Liver (tissue), 9 donors: ENCODE results near the gene MEIS1. TPM values are rescaled to one million over a fixed set of nuclear protein-coding genes. Genes with fewer than 3 reads are reported as not detected.

Source experiments
- DNase-seq: peaks from one replicate; pipeline ENCODE4 v3.0.0-alpha.2; 2017; ENCODE audit warnings: low spot score
- H3K27ac ChIP-seq, 2 donors: one replicate each; pipeline ENCODE4 v1.7.0; 2013; ENCODE audit warnings: inconsistent platforms in 2 of 2, low read length in 2 of 2, control low read depth in 1 of 2, low read depth in 1 of 2, mild to moderate bottlenecking in 1 of 2
- H3K27me3 ChIP-seq, 4 donors: one replicate each; pipeline versions ENCODE4 v1.6.1 to v1.7.0; 2013; ENCODE audit warnings: low read length in 3 of 4, inconsistent platforms in 1 of 4, mild to moderate bottlenecking in 1 of 4, moderate library complexity in 1 of 4; ENCODE audit not compliant: control insufficient read depth in 4 of 4, insufficient read depth in 4 of 4
- H3K36me3 ChIP-seq, 4 donors: one replicate each; pipeline versions ENCODE4 v1.6.1 to v1.7.0; 2013; ENCODE audit warnings: low read length in 3 of 4, mild to moderate bottlenecking in 3 of 4, low read depth in 1 of 4, moderate library complexity in 1 of 4; ENCODE audit not compliant: control insufficient read depth in 4 of 4, insufficient read depth in 3 of 4
- H3K4me1 ChIP-seq, 4 donors: one replicate each; pipeline versions ENCODE4 v1.6.1 to v1.7.0; 2013; ENCODE audit warnings: low read length in 3 of 4, mild to moderate bottlenecking in 3 of 4, moderate library complexity in 1 of 4; ENCODE audit not compliant: control insufficient read depth in 4 of 4, insufficient read depth in 4 of 4
- H3K4me3 ChIP-seq, 3 donors: one replicate each; pipeline versions ENCODE4 v1.6.1 to v1.7.0; 2013; ENCODE audit warnings: low read length in 3 of 3, control low read depth in 1 of 3, low read depth in 1 of 3, mild to moderate bottlenecking in 1 of 3
- H3K9ac ChIP-seq, 2 donors: one replicate each; pipeline ENCODE4 v1.7.0; 2013; ENCODE audit warnings: low read length in 2 of 2, mild to moderate bottlenecking in 2 of 2, moderate library complexity in 2 of 2, control low read depth in 1 of 2, low read depth in 1 of 2
- H3K9me3 ChIP-seq, 4 donors: one replicate each; pipeline versions ENCODE4 v1.6.1 to v1.7.0; 2013; ENCODE audit warnings: low read length in 3 of 4; ENCODE audit not compliant: control insufficient read depth in 4 of 4
- EGR1 ChIP-seq, 2 donors: IDR thresholded peaks; 2 replicates each; pipeline ENCODE4 v1.6.1; 2016 to 2018; ENCODE audit warnings: antibody characterized with exemption in 2 of 2, low read depth in 2 of 2
- FOXA1 ChIP-seq: IDR thresholded peaks from 2 replicates; pipeline ENCODE4 v1.6.1; 2016; ENCODE audit warnings: antibody characterized with exemption
- FOXA2 ChIP-seq: IDR thresholded peaks from 2 replicates; pipeline ENCODE4 v1.6.1; 2016; ENCODE audit warnings: antibody characterized with exemption
- GABPA ChIP-seq, 2 donors: IDR thresholded peaks in 1 of 2; conservative IDR thresholded peaks in 1 of 2; 2 replicates each; pipeline ENCODE4 v1.6.1; 2016; ENCODE audit warnings: antibody characterized with exemption in 2 of 2, mild to moderate bottlenecking in 1 of 2, moderate library complexity in 1 of 2
- HNF4A ChIP-seq, 2 donors: conservative IDR thresholded peaks; 2 replicates each; pipeline ENCODE4 v1.6.1; 2016; ENCODE audit warnings: antibody characterized with exemption in 2 of 2, mild to moderate bottlenecking in 2 of 2
- HNF4G ChIP-seq: IDR thresholded peaks from 2 replicates; pipeline ENCODE4 v1.6.1; 2016; ENCODE audit warnings: antibody characterized with exemption
- JUND ChIP-seq, 2 donors: IDR thresholded peaks; 2 replicates each; pipeline ENCODE4 v1.6.1; 2016; ENCODE audit warnings: antibody characterized with exemption in 2 of 2
- RAD21 ChIP-seq, 2 donors: IDR thresholded peaks; 2 replicates each; pipeline ENCODE4 v1.6.1; 2016; ENCODE audit warnings: antibody characterized with exemption in 2 of 2, mild to moderate bottlenecking in 2 of 2
- RXRA ChIP-seq, 2 donors: IDR thresholded peaks; 2 replicates each; pipeline ENCODE4 v1.6.1; 2017 to 2018; ENCODE audit warnings: antibody characterized with exemption in 2 of 2, mild to moderate bottlenecking in 1 of 2
- SP1 ChIP-seq: IDR thresholded peaks from 2 replicates; pipeline ENCODE4 v1.6.1; 2018; ENCODE audit warnings: antibody characterized with exemption, mild to moderate bottlenecking
- TAF1 ChIP-seq: conservative IDR thresholded peaks from 2 replicates; pipeline ENCODE4 v1.6.1; 2016; ENCODE audit warnings: antibody characterized with exemption, mild to moderate bottlenecking
- YY1 ChIP-seq: IDR thresholded peaks from 2 replicates; pipeline ENCODE4 v1.6.1; 2016; ENCODE audit warnings: antibody characterized with exemption, mild to moderate bottlenecking
- WGBS: extraction: QIAGEN DNeasy Blood & Tissue Kit; methylation state at CpG from one replicate; pipeline ENCODE4 v1.1.7; 2013; 5-methylcytosine and 5-hydroxymethylcytosine counted together
- polyA plus RNA-seq, 2 donors: library from polyadenylated mRNA; stranded (reverse) in 1 of 2; unstranded in 1 of 2; fragments of 200-250 nt in 1 of 2; fragments of >200 nt in 1 of 2; fragmentation: Nextera tagmentation in 1 of 2; extraction: Ambion mirVana in 1 of 2; gene quantifications; one replicate each; pipeline versions ENCODE4 v1.2.1 to v1.2.3, GENCODE V29; 2013 to 2015
- total RNA-seq, 2 donors: library from RNA; depleted of rRNA; stranded (reverse); fragments of >200 nt; gene quantifications; one replicate each; pipeline ENCODE4 v1.2.3, GENCODE V29; 2014
- TF ChIP-seq, protein P1 (sequence below): IDR thresholded peaks from 2 replicates; pipeline ENCODE4 v1.6.1; 2016; ENCODE audit warnings: antibody characterized with exemption
- TF ChIP-seq, protein P2 (sequence below): IDR thresholded peaks from 2 replicates; pipeline ENCODE4 v1.6.1; 2016; ENCODE audit warnings: antibody characterized with exemption
- TF ChIP-seq, protein P3 (sequence below): fragments of 150-350 bp; IDR thresholded peaks from 2 replicates; pipeline ENCODE4 v1.5.1; 2017; ENCODE audit warnings: improper control_type of control experiment, low read depth, low read length; ENCODE audit not compliant: missing input control
- TF ChIP-seq, protein P4 (sequence below): IDR thresholded peaks from 2 replicates; pipeline ENCODE4 v1.6.1; 2016; ENCODE audit warnings: antibody characterized with exemption
- donor health status: healthy.
- donor health status: healthy.
- donor health status: healthy.
- donor health status: healthy.
- donor health status: healthy.

MEIS1 gene
- total and polyA plus RNA-seq, 4 donors = 1.6 to 8.6 (median 5.5) TPM

DNA sequence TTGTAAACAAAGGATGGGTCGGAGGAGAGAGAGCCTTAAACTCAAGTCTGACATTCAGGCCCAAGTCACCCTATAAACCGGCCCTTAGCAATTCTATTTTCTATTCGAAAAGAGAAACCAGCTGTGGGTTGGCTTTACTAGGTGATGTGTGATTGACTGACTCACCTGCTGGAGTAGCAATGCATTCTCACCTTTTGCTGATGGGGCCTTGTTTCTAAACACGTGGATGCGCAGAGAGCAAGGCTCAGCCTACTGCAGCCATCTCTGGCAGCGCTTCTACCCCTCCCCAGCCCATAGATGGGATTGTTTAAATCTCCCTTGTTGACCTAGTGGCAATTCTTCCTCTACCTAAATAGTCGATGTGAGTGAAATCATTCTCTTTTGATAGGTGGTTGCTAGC is 138.5 kb downstream of the MEIS1 start:
- Histone ChIP-seq H3K36me3 (no peaks in the 10 kb centered on the region), H3K4me3 (no peak overlapping the region), H3K27me3 (peaks cover 0 to 12% (median 6%) of the 10 kb centered on the region in 4 donors), H3K27ac (no peak overlapping the region), H3K4me1 (peaks cover 5 to 34% (median 23%) of the 10 kb centered on the region in 4 donors), H3K9me3 (no peaks in the 10 kb centered on the region), H3K9ac (no peak overlapping the region)
- no peak for TF ChIP-seq HNF4G
- TF ChIP-seq JUND (IDR thresholded peaks at IDR 0.05) = no peak
- no peak for TF ChIP-seq RXRA (IDR thresholded peaks at IDR 0.05)
- no peak for TF ChIP-seq FOXA2
- TF ChIP-seq, protein P1, sequence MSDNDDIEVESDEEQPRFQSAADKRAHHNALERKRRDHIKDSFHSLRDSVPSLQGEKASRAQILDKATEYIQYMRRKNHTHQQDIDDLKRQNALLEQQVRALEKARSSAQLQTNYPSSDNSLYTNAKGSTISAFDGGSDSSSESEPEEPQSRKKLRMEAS = no peak
- TF ChIP-seq SP1 = no peak
- no peak for TF ChIP-seq EGR1 (IDR thresholded peaks at IDR 0.05; ENCODE audit: low read depth in 2 of 2)
- TF ChIP-seq RAD21 (IDR thresholded peaks at IDR 0.05) = no peak
- TF ChIP-seq, protein P2, sequence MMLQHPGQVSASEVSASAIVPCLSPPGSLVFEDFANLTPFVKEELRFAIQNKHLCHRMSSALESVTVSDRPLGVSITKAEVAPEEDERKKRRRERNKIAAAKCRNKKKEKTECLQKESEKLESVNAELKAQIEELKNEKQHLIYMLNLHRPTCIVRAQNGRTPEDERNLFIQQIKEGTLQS = no peak
- 83% methylated on average over 7 of the region's 7 CpGs for WGBS
- DNase-seq = no peak

DNA sequence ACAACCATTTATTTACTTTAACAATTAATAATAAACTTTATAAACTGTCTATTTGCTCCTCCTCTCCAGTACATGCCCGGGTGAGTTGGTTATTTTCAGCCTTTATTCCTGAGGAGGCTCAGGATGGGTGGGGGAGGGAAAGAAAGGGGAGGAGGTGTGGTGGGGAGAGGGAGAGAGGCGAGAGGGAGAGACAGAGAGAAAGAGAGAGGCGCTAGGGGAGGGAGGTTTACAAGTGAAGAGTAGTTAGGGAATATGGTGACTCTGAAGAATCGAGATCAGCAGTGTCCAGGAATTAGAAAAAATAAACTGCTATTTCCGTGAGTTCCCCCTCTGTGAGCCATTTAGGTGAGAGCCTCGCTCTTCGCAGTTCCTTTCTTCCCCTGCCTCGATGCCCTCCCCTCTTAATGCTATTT is 138.9 kb downstream of the MEIS1 start:
- WGBS = 54% methylated on average over 8 of the region's 8 CpGs
- TF ChIP-seq, protein P1 = no peak
- TF ChIP-seq SP1 = no peak
- TF ChIP-seq, protein P2 = no peak
- TF ChIP-seq FOXA1 = no peak
- TF ChIP-seq TAF1 = no peak
- TF ChIP-seq EGR1 (IDR thresholded peaks at IDR 0.05; ENCODE audit: low read depth in 2 of 2) = no peak
- TF ChIP-seq GABPA (IDR thresholded peaks at IDR 0.05 in 1 of 2, conservative IDR thresholded peaks at IDR 0.05 in 1 of 2) = no peak
- TF ChIP-seq HNF4G = no peak
- TF ChIP-seq HNF4A (conservative IDR thresholded peaks at IDR 0.05) = no peak
- TF ChIP-seq YY1 = no peak
- TF ChIP-seq FOXA2 = no peak
- no peak for TF ChIP-seq RAD21 (IDR thresholded peaks at IDR 0.05)
- TF ChIP-seq, protein P3, sequence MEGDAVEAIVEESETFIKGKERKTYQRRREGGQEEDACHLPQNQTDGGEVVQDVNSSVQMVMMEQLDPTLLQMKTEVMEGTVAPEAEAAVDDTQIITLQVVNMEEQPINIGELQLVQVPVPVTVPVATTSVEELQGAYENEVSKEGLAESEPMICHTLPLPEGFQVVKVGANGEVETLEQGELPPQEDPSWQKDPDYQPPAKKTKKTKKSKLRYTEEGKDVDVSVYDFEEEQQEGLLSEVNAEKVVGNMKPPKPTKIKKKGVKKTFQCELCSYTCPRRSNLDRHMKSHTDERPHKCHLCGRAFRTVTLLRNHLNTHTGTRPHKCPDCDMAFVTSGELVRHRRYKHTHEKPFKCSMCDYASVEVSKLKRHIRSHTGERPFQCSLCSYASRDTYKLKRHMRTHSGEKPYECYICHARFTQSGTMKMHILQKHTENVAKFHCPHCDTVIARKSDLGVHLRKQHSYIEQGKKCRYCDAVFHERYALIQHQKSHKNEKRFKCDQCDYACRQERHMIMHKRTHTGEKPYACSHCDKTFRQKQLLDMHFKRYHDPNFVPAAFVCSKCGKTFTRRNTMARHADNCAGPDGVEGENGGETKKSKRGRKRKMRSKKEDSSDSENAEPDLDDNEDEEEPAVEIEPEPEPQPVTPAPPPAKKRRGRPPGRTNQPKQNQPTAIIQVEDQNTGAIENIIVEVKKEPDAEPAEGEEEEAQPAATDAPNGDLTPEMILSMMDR = no peak
- TF ChIP-seq JUND (IDR thresholded peaks at IDR 0.05) = no peak
- TF ChIP-seq, protein P4, sequence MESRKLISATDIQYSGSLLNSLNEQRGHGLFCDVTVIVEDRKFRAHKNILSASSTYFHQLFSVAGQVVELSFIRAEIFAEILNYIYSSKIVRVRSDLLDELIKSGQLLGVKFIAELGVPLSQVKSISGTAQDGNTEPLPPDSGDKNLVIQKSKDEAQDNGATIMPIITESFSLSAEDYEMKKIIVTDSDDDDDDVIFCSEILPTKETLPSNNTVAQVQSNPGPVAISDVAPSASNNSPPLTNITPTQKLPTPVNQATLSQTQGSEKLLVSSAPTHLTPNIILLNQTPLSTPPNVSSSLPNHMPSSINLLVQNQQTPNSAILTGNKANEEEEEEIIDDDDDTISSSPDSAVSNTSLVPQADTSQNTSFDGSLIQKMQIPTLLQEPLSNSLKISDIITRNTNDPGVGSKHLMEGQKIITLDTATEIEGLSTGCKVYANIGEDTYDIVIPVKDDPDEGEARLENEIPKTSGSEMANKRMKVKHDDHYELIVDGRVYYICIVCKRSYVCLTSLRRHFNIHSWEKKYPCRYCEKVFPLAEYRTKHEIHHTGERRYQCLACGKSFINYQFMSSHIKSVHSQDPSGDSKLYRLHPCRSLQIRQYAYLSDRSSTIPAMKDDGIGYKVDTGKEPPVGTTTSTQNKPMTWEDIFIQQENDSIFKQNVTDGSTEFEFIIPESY = no peak
- Histone ChIP-seq H3K9me3 (no peaks in the 10 kb centered on the region), H3K27ac (no peak overlapping the region), H3K9ac (no peak overlapping the region), H3K36me3 (no peaks in the 10 kb centered on the region), H3K27me3 (peaks cover 0 to 13% (median 8%) of the 10 kb centered on the region in 4 donors), H3K4me1 (peaks cover 5 to 34% (median 23%) of the 10 kb centered on the region in 4 donors), H3K4me3 (no peak overlapping the region)
- DNase-seq = no peak
